K562 (cell line): ENCODE measurements around the gene ST6GALNAC3.

Experiments used
- BRCA1 ChIP-seq, 2 experiments: fragments of 450-650 bp in 1 of 2; sonication (generic) in 1 of 2; formaldehyde crosslinking in 1 of 2; IDR thresholded peaks; 2 replicates each; pipeline versions ENCODE4 v1.5.0 to v1.6.1; 2017 to 2020; ENCODE audit warnings: mild to moderate bottlenecking in 1 of 2, missing genetic modification reagents in 1 of 2
- EP300 ChIP-seq: IDR thresholded peaks from 2 replicates; pipeline ENCODE4 v1.6.1; 2012; ENCODE audit warnings: low read length, improper control_type of control experiment
- GABPA ChIP-seq: fragments of 200-800 bp; sonication (Bioruptor generic); conservative IDR thresholded peaks from 2 replicates; pipeline ENCODE4 v1.6.1; 2016; ENCODE audit warnings: low read depth, missing genetic modification characterization, missing compliant biosample characterization
- HBP1 ChIP-seq: fragments of 450-650 bp; formaldehyde crosslinking; IDR thresholded peaks from 2 replicates; pipeline ENCODE4 v1.4.0; 2022; ENCODE audit warnings: missing genetic modification characterization
- HINFP ChIP-seq: fragments of 450-650 bp; conservative IDR thresholded peaks from 2 replicates; pipeline ENCODE4 v1.6.1; 2016; ENCODE audit warnings: missing genetic modification characterization, low read depth, mild to moderate bottlenecking, control low read depth, missing compliant biosample characterization
- MLX ChIP-seq, 2 experiments: fragments of 450-650 bp in 1 of 2; sonication (generic) in 1 of 2; formaldehyde crosslinking; conservative IDR thresholded peaks; 2 replicates each; pipeline versions ENCODE4 v1.4.0 to v1.8.1; 2020 to 2022; ENCODE audit warnings: mild to moderate bottlenecking in 1 of 2, missing genetic modification reagents in 1 of 2
- SP1 ChIP-seq: sonication (generic); formaldehyde crosslinking; IDR thresholded peaks from 2 replicates; pipeline ENCODE4 v1.8.1; 2022; ENCODE audit warnings: mild to moderate bottlenecking, missing genetic modification reagents
- ZNF274 ChIP-seq: IDR thresholded peaks from 2 replicates; pipeline ENCODE4 v1.6.1; 2011; ENCODE audit warnings: low read depth, mild to moderate bottlenecking, low read length, moderate library complexity, borderline replicate concordance
- TF ChIP-seq, protein P1 (sequence below), 3 experiments: IDR thresholded peaks in 2 of 3; conservative IDR thresholded peaks in 1 of 3; 2 replicates each; pipeline ENCODE4 v1.5.1; 2011 to 2012; ENCODE audit warnings: low read length in 3 of 3, mild to moderate bottlenecking in 3 of 3, control low read depth in 2 of 3, improper control_type of control experiment in 1 of 3, inconsistent platforms in 1 of 3, low read depth in 1 of 3, mixed read lengths in 1 of 3, moderate library complexity in 1 of 3; ENCODE audit not compliant: insufficient read depth in 2 of 3
- TF ChIP-seq, protein P2 (sequence below): fragments of 250-450 bp; sonication (Bioruptor Pico); IDR thresholded peaks from 2 replicates; pipeline ENCODE4 v1.9.0; 2021; ENCODE audit warnings: mild to moderate bottlenecking

- TF ChIP-seq, protein P1, sequence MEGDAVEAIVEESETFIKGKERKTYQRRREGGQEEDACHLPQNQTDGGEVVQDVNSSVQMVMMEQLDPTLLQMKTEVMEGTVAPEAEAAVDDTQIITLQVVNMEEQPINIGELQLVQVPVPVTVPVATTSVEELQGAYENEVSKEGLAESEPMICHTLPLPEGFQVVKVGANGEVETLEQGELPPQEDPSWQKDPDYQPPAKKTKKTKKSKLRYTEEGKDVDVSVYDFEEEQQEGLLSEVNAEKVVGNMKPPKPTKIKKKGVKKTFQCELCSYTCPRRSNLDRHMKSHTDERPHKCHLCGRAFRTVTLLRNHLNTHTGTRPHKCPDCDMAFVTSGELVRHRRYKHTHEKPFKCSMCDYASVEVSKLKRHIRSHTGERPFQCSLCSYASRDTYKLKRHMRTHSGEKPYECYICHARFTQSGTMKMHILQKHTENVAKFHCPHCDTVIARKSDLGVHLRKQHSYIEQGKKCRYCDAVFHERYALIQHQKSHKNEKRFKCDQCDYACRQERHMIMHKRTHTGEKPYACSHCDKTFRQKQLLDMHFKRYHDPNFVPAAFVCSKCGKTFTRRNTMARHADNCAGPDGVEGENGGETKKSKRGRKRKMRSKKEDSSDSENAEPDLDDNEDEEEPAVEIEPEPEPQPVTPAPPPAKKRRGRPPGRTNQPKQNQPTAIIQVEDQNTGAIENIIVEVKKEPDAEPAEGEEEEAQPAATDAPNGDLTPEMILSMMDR (IDR thresholded peaks at IDR 0.05 in 2 of 3, conservative IDR thresholded peaks at IDR 0.05 in 1 of 3; ENCODE audit: insufficient read depth in 2 of 3, low read depth in 1 of 3, low read length in 3 of 3) = no peak
- TF ChIP-seq EP300 (no peak), SP1 (CRISPR knock-in tag) (no peak), BRCA1 (IDR thresholded peaks at IDR 0.05) (no peak), BRCA1 (CRISPR knock-in tag; IDR thresholded peaks at IDR 0.05) (no peak), ZNF274 (no peak), HINFP (tag) (no peak), HBP1 (CRISPR knock-in tag) (no peak), MLX (CRISPR knock-in tag; conservative IDR thresholded peaks at IDR 0.05) (no peak), GABPA (tag) (no peak)
- TF ChIP-seq, protein P2, sequence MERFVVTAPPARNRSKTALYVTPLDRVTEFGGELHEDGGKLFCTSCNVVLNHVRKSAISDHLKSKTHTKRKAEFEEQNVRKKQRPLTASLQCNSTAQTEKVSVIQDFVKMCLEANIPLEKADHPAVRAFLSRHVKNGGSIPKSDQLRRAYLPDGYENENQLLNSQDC = no peak
These were observed 497.7 kb downstream of the ST6GALNAC3 start for GRCh38 chr1:76572229-76572628.
